SK-N-SH (cell line): Measurements from ENCODE around the gene UHMK1. TPM values are rescaled to one million over a fixed set of nuclear protein-coding genes. Genes with fewer than 3 reads are reported as not detected.

Source experiments
- CTCF ChIA-PET: fragments of 300-600, 350-600 bp; formaldehyde crosslinking; extraction: SDS; loops from one replicate; lab custom pipeline; 2021; lab: Yijun Ruan, JAX
- POLR2A ChIA-PET: fragments of 350-600 bp; sonication (Branson Sonifier 250); formaldehyde crosslinking; extraction: SDS; loops from one replicate; lab custom pipeline; 2020; ENCODE audit warnings: antibody characterized with exemption, inconsistent platforms; lab: Yijun Ruan, JAX
- DNase-seq: peaks from one replicate; pipeline ENCODE4 v3.0.0; 2012
- H2AFZ ChIP-seq: fragments of 200-600 bp; sonication (generic); 2 replicates; pipeline ENCODE4 v1.8.1; 2016; ENCODE audit warnings: antibody characterized with exemption, mild to moderate bottlenecking, low read depth
- H3F3A ChIP-seq: fragments of 200-600 bp; sonication (generic); replicated peaks from 2 replicates; pipeline ENCODE3; 2016; ENCODE audit warnings: antibody characterized with exemption, mild to moderate bottlenecking; ENCODE audit not compliant: insufficient read depth
- H3K27ac ChIP-seq, 2 experiments: fragments of 200-500 bp in 1 of 2; fragments of 200-600 bp in 1 of 2; sonication (Bioruptor generic) in 1 of 2; sonication (generic), shearing (Covaris generic) in 1 of 2; 2 replicates each; pipeline versions ENCODE4 v1.5.1 to v1.6.1; 2014 to 2016; ENCODE audit warnings: low read depth in 2 of 2, inconsistent platforms in 1 of 2, low read length in 1 of 2, mild to moderate bottlenecking in 1 of 2, mixed read lengths in 1 of 2
- H3K27me3 ChIP-seq: fragments of 200-600 bp; sonication (generic), shearing (Covaris generic); 2 replicates; pipeline ENCODE4 v1.6.1; 2016; ENCODE audit warnings: mixed run types; ENCODE audit not compliant: insufficient read depth
- H3K36me3 ChIP-seq, 2 experiments: fragments of 200-500 bp in 1 of 2; fragments of 200-600 bp in 1 of 2; sonication (Bioruptor generic) in 1 of 2; sonication (generic) in 1 of 2; replicated peaks in 1 of 2; 2 replicates each; pipeline versions ENCODE3 to v1.5.1; 2014 to 2016; ENCODE audit warnings: low read length in 1 of 2, mild to moderate bottlenecking in 1 of 2; ENCODE audit not compliant: insufficient read depth in 2 of 2, control insufficient read depth in 1 of 2
- H3K4me1 ChIP-seq, 2 experiments: fragments of 200-500 bp in 1 of 2; fragments of 200-600 bp in 1 of 2; sonication (Bioruptor generic) in 1 of 2; sonication (generic), shearing (Covaris generic) in 1 of 2; 2 replicates each; pipeline versions ENCODE4 v1.5.1 to v1.6.1; 2014 to 2016; ENCODE audit warnings: low read depth in 1 of 2, low read length in 1 of 2, mixed run types in 1 of 2; ENCODE audit not compliant: insufficient read depth in 2 of 2, control insufficient read depth in 1 of 2
- H3K4me2 ChIP-seq: fragments of 200-600 bp; sonication (generic), shearing (Covaris generic); 2 replicates; pipeline ENCODE4 v1.6.1; 2017; ENCODE audit warnings: mixed run types
- H3K4me3 ChIP-seq, 2 experiments: fragments of 200-500 bp in 1 of 2; fragments of 200-600 bp in 1 of 2; sonication (Bioruptor generic) in 1 of 2; sonication (generic), shearing (Covaris generic) in 1 of 2; 2 replicates each; pipeline versions ENCODE4 v1.5.1 to v1.8.1; 2014 to 2016; ENCODE audit warnings: low read depth in 2 of 2, inconsistent platforms in 1 of 2, low read length in 1 of 2, mild to moderate bottlenecking in 1 of 2, mixed read lengths in 1 of 2, moderate library complexity in 1 of 2
- H3K79me2 ChIP-seq: fragments of 200-600 bp; sonication (generic); 2 replicates; pipeline ENCODE4 v1.8.1; 2017; ENCODE audit warnings: mild to moderate bottlenecking; ENCODE audit not compliant: insufficient read depth
- H3K9ac ChIP-seq: fragments of 200-600 bp; sonication (generic); 2 replicates; pipeline ENCODE4 v1.6.1; 2017; ENCODE audit warnings: mixed run types
- H3K9me2 ChIP-seq: fragments of 200-600 bp; sonication (generic); 2 replicates; pipeline ENCODE4 v1.6.1; 2017; ENCODE audit warnings: mixed run types
- H3K9me3 ChIP-seq: fragments of 200-600 bp; sonication (generic); 2 replicates; pipeline ENCODE4 v1.6.1; 2017; ENCODE audit warnings: mixed run types, mild to moderate bottlenecking, moderate library complexity
- H4K20me1 ChIP-seq: fragments of 200-600 bp; sonication (generic); 2 replicates; pipeline ENCODE4 v1.6.1; 2017; ENCODE audit warnings: mild to moderate bottlenecking, mixed run types; ENCODE audit not compliant: insufficient read depth
- EP300 ChIP-seq, 2 experiments: IDR thresholded peaks; 2 replicates each; pipeline versions ENCODE4 v1.4.0 to v1.6.1; 2012; ENCODE audit warnings: borderline replicate concordance in 1 of 2, low read depth in 1 of 2, low read length in 1 of 2
- EZH2phosphoT487 ChIP-seq: fragments of 200-600 bp; sonication (generic); IDR thresholded peaks from 2 replicates; pipeline ENCODE4 v1.6.1; 2017; ENCODE audit warnings: low read depth, mixed run types, mild to moderate bottlenecking, antibody characterized with exemption, moderate library complexity, borderline replicate concordance
- FOSL2 ChIP-seq: IDR thresholded peaks from 2 replicates; pipeline ENCODE4 v1.4.0; 2012; ENCODE audit warnings: low read depth, mild to moderate bottlenecking, moderate library complexity, borderline replicate concordance
- FOXM1 ChIP-seq: IDR thresholded peaks from 2 replicates; pipeline ENCODE4 v1.4.0; 2012; ENCODE audit warnings: low read depth, mild to moderate bottlenecking
- JUND ChIP-seq: IDR thresholded peaks from 2 replicates; pipeline ENCODE4 v1.4.0; 2012
- MAX ChIP-seq: IDR thresholded peaks from 2 replicates; pipeline ENCODE4 v1.4.0; 2012; ENCODE audit warnings: low read depth
- PBX3 ChIP-seq: IDR thresholded peaks from 2 replicates; pipeline ENCODE4; 2012
- POLR2AphosphoS5 ChIP-seq: IDR thresholded peaks from 2 replicates; pipeline ENCODE4 v1.6.1; 2012; ENCODE audit warnings: low read depth, low read length
- RAD21 ChIP-seq: IDR thresholded peaks from 2 replicates; pipeline ENCODE4 v1.6.1; 2012; ENCODE audit warnings: mild to moderate bottlenecking, low read length
- REST ChIP-seq: IDR thresholded peaks from 2 replicates; pipeline ENCODE4 v1.6.1; 2012; ENCODE audit warnings: mild to moderate bottlenecking, low read depth, low read length, moderate library complexity
- RFX5 ChIP-seq: IDR thresholded peaks from 2 replicates; pipeline ENCODE4 v1.6.1; 2012; ENCODE audit warnings: mild to moderate bottlenecking, improper control_type of control experiment, low read length
- RXRA ChIP-seq: IDR thresholded peaks from 2 replicates; pipeline ENCODE4 v1.4.0; 2012; ENCODE audit warnings: low read depth, mild to moderate bottlenecking, borderline replicate concordance
- SMC3 ChIP-seq: IDR thresholded peaks from 2 replicates; pipeline ENCODE4 v1.6.1; 2012; ENCODE audit warnings: low read depth, low read length, improper control_type of control experiment
- USF1 ChIP-seq: IDR thresholded peaks from 2 replicates; pipeline ENCODE4 v1.4.0; 2012; ENCODE audit warnings: low read depth, borderline replicate concordance
- ZBTB33 ChIP-seq: IDR thresholded peaks from 2 replicates; pipeline ENCODE4 v1.4.0; 2012; ENCODE audit warnings: low read depth, borderline replicate concordance
- WGBS: methylation state at CpG from one replicate; pipeline ENCODE4 v1.1.6; 2017; ENCODE audit warnings: low lambda C conversion rate; 5-methylcytosine and 5-hydroxymethylcytosine counted together
- polyA plus RNA-seq, 3 experiments: library from polyadenylated mRNA; depleted of rRNA; stranded (reverse); fragments of >200 nt; gene quantifications; 2 replicates each; pipeline ENCODE4 v1.2.3, GENCODE V29; 2012
- TF ChIP-seq, protein P1 (sequence below): fragments of 150-350 bp; IDR thresholded peaks from 2 replicates; pipeline ENCODE4 v1.6.1; 2016; ENCODE audit warnings: mild to moderate bottlenecking, low read depth, low read length

UHMK1 gene
- polyA plus RNA-seq, 1 of the 3 experiments (the other 2 are of a cell fraction) = 7.4 TPM

DNA sequence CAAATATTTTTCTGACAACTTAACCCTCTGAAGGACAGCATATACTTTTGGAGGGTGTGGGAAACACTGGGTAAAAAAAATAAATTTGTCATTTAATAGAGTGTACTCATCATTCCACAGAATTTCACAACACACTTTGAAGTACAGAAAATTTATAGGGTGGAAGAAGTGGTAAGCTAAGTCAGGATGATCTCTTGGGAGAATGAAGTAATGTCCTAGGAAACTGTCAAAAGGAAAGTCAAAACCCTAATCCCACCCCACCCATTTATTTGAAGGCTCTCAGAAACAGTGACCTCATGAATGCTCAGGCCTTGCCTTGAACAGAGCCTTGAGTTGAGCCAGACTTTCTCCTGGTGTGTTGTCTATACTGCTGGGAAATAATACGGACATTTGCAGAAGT is 56.6 kb downstream of the UHMK1 start:
- H2AFZ ChIP-seq = no peak overlapping the region
- 92% methylated on average over 1 of the region's 1 CpG for WGBS
- TF ChIP-seq EZH2phosphoT487 (no peak), FOSL2 (no peak), FOXM1 (no peak), SMC3 (no peak)
- no peaks in the 10 kb centered on the region for H3K36me3 ChIP-seq
- H3K9me3 ChIP-seq = no peaks in the 10 kb centered on the region
- no peaks in the 10 kb centered on the region for H3K79me2 ChIP-seq
- H3K9me2 ChIP-seq = no peaks in the 10 kb centered on the region
- no peak overlapping the region for H3K4me2 ChIP-seq
- no peak for DNase-seq
- no peaks in the 10 kb centered on the region for H3F3A ChIP-seq
- H3K4me1 ChIP-seq = no peaks in the 10 kb centered on the region
- no peak overlapping the region for H3K4me3 ChIP-seq
- no peaks in the 10 kb centered on the region for H4K20me1 ChIP-seq
- H3K27ac ChIP-seq = no peak overlapping the region
- ChIA-PET POLR2A (no interaction called here), CTCF (interaction anchor here (1.5 kb wide), 1 partner anchor 11 kb away, joined by 3 read pairs; no protein-coding TSS in a partner anchor)
- no peaks in the 10 kb centered on the region for H3K27me3 ChIP-seq
- H3K9ac ChIP-seq = no peak overlapping the region

- no peak for DNase-seq
- no peaks in the 10 kb centered on the region for H3K36me3 ChIP-seq
- no peak overlapping the region for H3K27ac ChIP-seq
- no peak overlapping the region for H3K9ac ChIP-seq
- ChIA-PET CTCF (interaction anchor here (1.1 kb wide), 1 partner anchor 19 kb away, joined by 3 read pairs; no protein-coding TSS in a partner anchor), POLR2A (no interaction called here)
- peaks cover 0 to 7% of the 10 kb centered on the region in 2 experiments; a peak in 3 of 4 replicates for H3K4me1 ChIP-seq
- H3K4me3 ChIP-seq = no peak overlapping the region
- H3K9me3 ChIP-seq = no peaks in the 10 kb centered on the region
- no peaks in the 10 kb centered on the region for H3K27me3 ChIP-seq
- H2AFZ ChIP-seq = no peak overlapping the region
- no peaks in the 10 kb centered on the region for H3K9me2 ChIP-seq
- H3F3A ChIP-seq = no peaks in the 10 kb centered on the region
- TF ChIP-seq REST (no peak), USF1 (no peak), EP300 (IDR thresholded peaks at IDR 0.05; ENCODE audit: borderline replicate concordance in 1 of 2, low read depth in 1 of 2, low read length in 1 of 2) (no peak), RFX5 (no peak), RAD21 (no peak), ZBTB33 (no peak), JUND (no peak), POLR2AphosphoS5 (no peak), PBX3 (no peak), MAX (no peak), RXRA (no peak)
- TF ChIP-seq, protein P1, sequence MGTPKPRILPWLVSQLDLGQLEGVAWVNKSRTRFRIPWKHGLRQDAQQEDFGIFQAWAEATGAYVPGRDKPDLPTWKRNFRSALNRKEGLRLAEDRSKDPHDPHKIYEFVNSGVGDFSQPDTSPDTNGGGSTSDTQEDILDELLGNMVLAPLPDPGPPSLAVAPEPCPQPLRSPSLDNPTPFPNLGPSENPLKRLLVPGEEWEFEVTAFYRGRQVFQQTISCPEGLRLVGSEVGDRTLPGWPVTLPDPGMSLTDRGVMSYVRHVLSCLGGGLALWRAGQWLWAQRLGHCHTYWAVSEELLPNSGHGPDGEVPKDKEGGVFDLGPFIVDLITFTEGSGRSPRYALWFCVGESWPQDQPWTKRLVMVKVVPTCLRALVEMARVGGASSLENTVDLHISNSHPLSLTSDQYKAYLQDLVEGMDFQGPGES = no peak
- H4K20me1 ChIP-seq = no peaks in the 10 kb centered on the region
- H3K4me2 ChIP-seq = no peak overlapping the region
- WGBS = 76% methylated on average over 3 of the region's 3 CpGs
- peaks cover 10% of the 10 kb centered on the region for H3K79me2 ChIP-seq
These were observed 59.9 kb downstream of the UHMK1 start for GRCh38 chr1:162557536-162557935.
